Bronchus fibroblast of lung (primary cell): ENCODE results near the gene IRF2BPL. TPM values are rescaled to one million over a fixed set of nuclear protein-coding genes. Genes with fewer than 3 reads are reported as not detected.

Experiments
- total RNA-seq: library from RNA; depleted of rRNA; stranded (reverse); fragments of >200 nt; gene quantifications from 2 replicates; pipeline ENCODE4 v1.2.3, GENCODE V29; 2015

The IRF2BPL gene
- 28.6 and 29.9 TPM in 2 replicates for total RNA-seq

DNA sequence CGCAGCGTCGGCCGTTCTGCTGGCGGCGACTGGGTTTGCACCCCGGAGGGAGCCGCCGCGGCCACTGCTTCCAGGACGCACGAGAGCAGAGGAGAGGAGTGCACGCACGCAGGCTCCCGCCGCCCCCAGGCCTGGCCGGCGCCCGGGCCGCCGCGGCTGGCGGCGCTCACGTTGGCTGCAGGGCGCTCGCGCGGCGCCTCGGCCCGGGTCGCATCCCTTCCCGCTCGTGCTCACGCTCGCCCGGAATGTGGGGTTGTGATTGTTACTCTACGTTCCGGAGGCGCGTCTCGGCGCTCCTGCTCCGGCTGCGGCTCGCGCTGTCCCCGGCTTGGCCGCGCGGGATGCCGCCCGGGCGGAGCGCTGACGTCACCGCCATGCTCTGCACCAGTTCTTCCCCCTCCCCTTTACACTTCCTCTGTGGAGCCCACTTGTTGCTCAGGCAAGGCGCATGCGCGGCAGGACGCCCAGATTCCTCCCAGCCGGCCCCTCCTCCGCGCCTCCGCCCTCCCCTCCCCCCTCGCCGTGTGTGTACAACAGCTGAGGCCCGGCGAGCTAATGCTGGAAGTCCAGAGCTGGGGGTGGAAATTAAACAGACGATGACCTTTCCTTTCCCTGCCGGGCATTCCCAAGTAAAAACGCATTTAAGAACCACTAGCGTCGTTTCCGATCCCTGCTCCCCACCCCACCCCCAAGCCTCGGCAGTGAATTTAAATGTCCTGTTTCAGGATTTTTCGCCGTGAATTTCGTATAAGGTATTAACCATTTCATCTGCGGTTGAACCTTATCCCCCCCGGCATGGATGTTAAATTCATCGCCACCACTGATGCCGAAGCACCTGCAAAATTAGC lies at the start of gene IRF2BPL:
IRF2BPL (minus strand) TSS at position 325 of the 848 bp plus-strand sequence. CDS start 916 bp downstream, outside the sequence.

Other genes with a start within 250 kb of the IRF2BPL start
- 5.9 and 11.3 TPM in 2 replicates for gene ANGEL1, start 215.8 kb downstream of the IRF2BPL start, total RNA-seq
- not detected in 2 replicates for gene LRRC74A, start 202.3 kb downstream of the IRF2BPL start, total RNA-seq
- gene CIPC, start 69.5 kb upstream of the IRF2BPL start, total RNA-seq, result 5.9 and 6.8 TPM in 2 replicates
- gene ZDHHC22, start 113.1 kb upstream of the IRF2BPL start, total RNA-seq, result not detected in 2 replicates
- not detected in 2 replicates for gene TMEM63C, start 153.1 kb upstream of the IRF2BPL start, total RNA-seq
- not detected in 2 replicates for gene NGB, start 242.5 kb upstream of the IRF2BPL start, total RNA-seq